CD4-positive, alpha-beta T cell (primary cell): ENCODE measurements around the gene DDX60. TPM values are rescaled to one million over a fixed set of nuclear protein-coding genes. Genes with fewer than 3 reads are reported as not detected.
"Not testable (repeated sequence)": the region's sequence is repeated elsewhere in the genome, so short reads cannot be mapped to it uniquely, and the experiment has no call there.

Source experiments
- ATAC-seq: fragments of 200-7000 bp; cut with Tn5 transposase; one replicate; pipeline ENCODE4 v1.10.0; 2022; ENCODE audit warnings: mild to moderate bottlenecking; ENCODE audit not compliant: poor library complexity
- CTCF ChIA-PET: fragments of 350-600 bp; sonication (Branson Sonifier 250); formaldehyde crosslinking; loops from one replicate; lab custom pipeline; 2021; ENCODE audit warnings: antibody characterized with exemption, inconsistent platforms; lab: Charles Lee
- POLR2A ChIA-PET: fragments of 350-600 bp; sonication (Branson Sonifier 250); formaldehyde crosslinking; loops from one replicate; lab custom pipeline; 2021; ENCODE audit warnings: antibody characterized with exemption, inconsistent platforms; lab: Charles Lee
- DNase-seq, 14 experiments: peaks; one replicate each; pipeline ENCODE4 v3.0.0-alpha.2; 2013 to 2020; ENCODE audit warnings: mixed read lengths in 2 of 14
- H3K27ac ChIP-seq, 2 donors: one replicate each; pipeline versions ENCODE4 v1.5.1 to v1.7.0; 2013; ENCODE audit warnings: low read length in 2 of 2, low read depth in 1 of 2, mild to moderate bottlenecking in 1 of 2
- H3K27me3 ChIP-seq, 2 experiments: 1 replicate in 1 of 2; 2 replicates in 1 of 2; pipeline versions ENCODE4 v1.6.1 to v1.7.0; 2013; ENCODE audit warnings: low read length in 2 of 2, control low read depth in 1 of 2, mild to moderate bottlenecking in 1 of 2, moderate library complexity in 1 of 2; ENCODE audit not compliant: insufficient read depth in 2 of 2, control insufficient read depth in 1 of 2
- H3K36me3 ChIP-seq: one replicate; pipeline ENCODE4 v1.6.1; 2013; ENCODE audit warnings: low read length, control low read depth; ENCODE audit not compliant: insufficient read depth
- H3K4me1 ChIP-seq: one replicate; pipeline ENCODE4 v1.6.1; 2013; ENCODE audit warnings: low read length, control low read depth; ENCODE audit not compliant: insufficient read depth
- H3K4me3 ChIP-seq: one replicate; pipeline ENCODE4 v1.5.1; 2013; ENCODE audit warnings: mild to moderate bottlenecking, low read length, moderate library complexity
- H3K9me3 ChIP-seq, 2 experiments: 1 replicate in 1 of 2; 2 replicates in 1 of 2; pipeline versions ENCODE4 v1.6.1 to v1.7.0; 2013; ENCODE audit warnings: low read length in 2 of 2, mild to moderate bottlenecking in 2 of 2, control low read depth in 1 of 2, moderate library complexity in 1 of 2; ENCODE audit not compliant: control insufficient read depth in 1 of 2, insufficient read depth in 1 of 2
- H3K27ac Mint-ChIP-seq: one replicate; pipeline ENCODE4 v1.8.0; 2020; ENCODE audit warnings: mixed read lengths
- H3K27me3 Mint-ChIP-seq: one replicate; pipeline ENCODE4 v1.8.0; 2021; ENCODE audit warnings: mixed read lengths
- H3K36me3 Mint-ChIP-seq: one replicate; pipeline ENCODE4 v1.8.0; 2021; ENCODE audit warnings: low read depth, mixed read lengths
- H3K4me1 Mint-ChIP-seq: one replicate; pipeline ENCODE4 v1.8.0; 2021; ENCODE audit warnings: low read depth, mixed read lengths
- H3K4me3 Mint-ChIP-seq: one replicate; pipeline ENCODE4 v1.8.0; 2020; ENCODE audit warnings: mild to moderate bottlenecking, mixed read lengths
- H3K9me3 Mint-ChIP-seq: one replicate; pipeline ENCODE4 v1.8.0; 2020; ENCODE audit warnings: mixed read lengths
- intact Hi-C, 2 experiments: fragments of 100-400 bp; cut with DNase I in 1 of 2; cut with micrococcal nuclease in 1 of 2; formaldehyde crosslinking; loops; one replicate each; pipeline versions ENCODE4 v1.15.1 to v1.9.0; 2023 to 2025; cut with DNase I, micrococcal nuclease
- total RNA-seq, 174 experiments: library from RNA in 2 of 174; stranded (reverse) in 2 of 174; gene quantifications; one replicate each; pipeline ENCODE4 v1.2.3 and lab custom pipeline; 2021 to 2026
- TF ChIP-seq, protein P1 (sequence below): fragments of 200-600 bp; IDR thresholded peaks from one replicate; pipeline ENCODE4 v1.8.0; 2022; ENCODE audit warnings: antibody characterized with exemption, mild to moderate bottlenecking

The DDX60 gene
- total RNA-seq, 2 experiments from 2014 or later = 11.9 to 12.2 TPM

DNA sequence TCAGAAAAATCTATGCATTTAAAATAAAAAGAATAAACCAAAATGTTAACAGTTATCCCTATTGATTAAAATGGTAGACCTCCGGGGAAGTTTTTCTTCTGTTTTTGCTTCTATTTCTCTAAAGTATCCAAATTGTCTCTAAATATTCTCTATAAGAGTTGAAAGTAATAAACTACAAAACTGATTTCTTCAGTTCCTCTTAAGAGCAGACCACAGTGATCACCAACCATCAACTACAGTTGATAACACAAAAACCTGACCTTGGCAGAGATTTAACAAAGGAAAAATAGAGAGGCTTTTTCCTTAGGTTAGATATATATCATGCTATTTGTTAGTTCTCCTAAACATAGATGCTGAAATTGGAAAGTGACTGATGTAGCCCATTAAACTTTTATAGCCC, 27.3 kb downstream of the DDX60 start:
- Mint-ChIP-seq H3K27me3 (no peaks in the 10 kb centered on the region), H3K9me3 (no peaks in the 10 kb centered on the region), H3K4me3 (no peak overlapping the region), H3K36me3 (peaks cover 81% of the 10 kb centered on the region), H3K27ac (no peak overlapping the region), H3K4me1 (peaks cover 5% of the 10 kb centered on the region)
- Histone ChIP-seq H3K36me3 (peaks cover 63% of the 10 kb centered on the region), H3K27me3 (no peaks in the 10 kb centered on the region), H3K4me1 (no peaks in the 10 kb centered on the region), H3K4me3 (no peak overlapping the region), H3K27ac (no peak overlapping the region), H3K9me3 (no peaks in the 10 kb centered on the region)
- POLR2A ChIA-PET = no interaction called here
- DNase-seq (no peak), ATAC-seq (no peak)
- intact Hi-C loops = no loop called here
- CTCF ChIA-PET = no interaction called here
- TF ChIP-seq, protein P1, sequence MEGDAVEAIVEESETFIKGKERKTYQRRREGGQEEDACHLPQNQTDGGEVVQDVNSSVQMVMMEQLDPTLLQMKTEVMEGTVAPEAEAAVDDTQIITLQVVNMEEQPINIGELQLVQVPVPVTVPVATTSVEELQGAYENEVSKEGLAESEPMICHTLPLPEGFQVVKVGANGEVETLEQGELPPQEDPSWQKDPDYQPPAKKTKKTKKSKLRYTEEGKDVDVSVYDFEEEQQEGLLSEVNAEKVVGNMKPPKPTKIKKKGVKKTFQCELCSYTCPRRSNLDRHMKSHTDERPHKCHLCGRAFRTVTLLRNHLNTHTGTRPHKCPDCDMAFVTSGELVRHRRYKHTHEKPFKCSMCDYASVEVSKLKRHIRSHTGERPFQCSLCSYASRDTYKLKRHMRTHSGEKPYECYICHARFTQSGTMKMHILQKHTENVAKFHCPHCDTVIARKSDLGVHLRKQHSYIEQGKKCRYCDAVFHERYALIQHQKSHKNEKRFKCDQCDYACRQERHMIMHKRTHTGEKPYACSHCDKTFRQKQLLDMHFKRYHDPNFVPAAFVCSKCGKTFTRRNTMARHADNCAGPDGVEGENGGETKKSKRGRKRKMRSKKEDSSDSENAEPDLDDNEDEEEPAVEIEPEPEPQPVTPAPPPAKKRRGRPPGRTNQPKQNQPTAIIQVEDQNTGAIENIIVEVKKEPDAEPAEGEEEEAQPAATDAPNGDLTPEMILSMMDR = no peak

DNA sequence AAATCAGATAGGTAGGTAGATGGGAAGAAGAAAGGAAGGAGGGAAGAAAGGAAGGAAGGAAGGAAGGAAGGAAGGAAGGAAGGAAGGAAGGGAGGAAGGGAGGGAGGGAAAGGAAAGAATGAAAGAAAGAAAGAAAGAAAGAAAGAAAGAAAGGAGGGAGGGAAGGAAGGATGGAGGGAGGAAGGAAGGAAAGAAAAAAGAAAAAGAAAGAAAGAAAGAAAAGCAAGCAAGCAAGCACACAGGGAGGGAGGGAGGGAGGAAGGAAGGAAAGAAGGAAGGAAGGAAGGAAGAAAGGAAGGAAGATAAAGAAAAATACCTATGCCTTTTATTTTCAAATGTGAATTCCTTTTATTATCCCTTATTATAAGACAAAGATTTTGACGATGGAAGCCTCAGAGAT, 32.7 kb downstream of the DDX60 start:
- H3K9me3 Mint-ChIP-seq, intact Hi-C loops, H3K4me1 Mint-ChIP-seq, H3K9me3 ChIP-seq, CTCF ChIA-PET, H3K4me3 Mint-ChIP-seq, DNase-seq, H3K27me3 Mint-ChIP-seq, H3K27me3 ChIP-seq, POLR2A ChIA-PET, H3K27ac Mint-ChIP-seq, H3K4me1 ChIP-seq, H3K27ac ChIP-seq, ATAC-seq, H3K4me3 ChIP-seq: not testable (repeated sequence)
- H3K36me3 Mint-ChIP-seq = peaks cover 81% of the 10 kb centered on the region
- peaks cover 56% of the 10 kb centered on the region for H3K36me3 ChIP-seq

DNA sequence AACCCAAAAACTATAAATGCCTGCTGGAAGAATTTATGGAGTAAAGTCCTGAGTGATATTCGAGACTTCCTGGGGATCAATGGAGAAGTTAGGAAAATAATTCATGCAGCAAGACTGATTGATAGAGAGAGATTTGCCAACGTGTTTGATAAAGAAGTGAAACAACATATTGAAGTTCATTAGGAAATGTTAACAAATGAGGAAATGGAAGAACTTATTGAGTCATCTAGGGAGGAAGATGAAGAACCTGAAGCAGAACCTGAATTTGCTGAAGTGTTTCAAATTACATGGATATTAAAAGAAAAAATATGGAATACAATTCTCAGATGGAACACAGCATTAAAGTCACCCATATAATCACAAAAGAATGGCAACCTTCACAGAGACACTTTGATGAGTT, 39.0 kb downstream of the DDX60 start:
- ATAC-seq (no peak), DNase-seq (no peak)
- Histone ChIP-seq H3K36me3 (peaks cover 81% of the 10 kb centered on the region), H3K9me3 (no peaks in the 10 kb centered on the region), H3K4me1 (no peaks in the 10 kb centered on the region), H3K4me3 (no peak overlapping the region), H3K27me3 (no peaks in the 10 kb centered on the region), H3K27ac (no peak overlapping the region)
- peaks cover 98% of the 10 kb centered on the region for H3K36me3 Mint-ChIP-seq
- TF ChIP-seq, protein P1 = no peak
- ChIA-PET CTCF (no interaction called here), POLR2A (no interaction called here)
- no peaks in the 10 kb centered on the region for H3K27me3 Mint-ChIP-seq
- no peak overlapping the region for H3K4me3 Mint-ChIP-seq
- H3K27ac Mint-ChIP-seq = no peak overlapping the region
- no peaks in the 10 kb centered on the region for H3K9me3 Mint-ChIP-seq
- intact Hi-C loops = no loop called here
- H3K4me1 Mint-ChIP-seq = no peaks in the 10 kb centered on the region

DNA sequence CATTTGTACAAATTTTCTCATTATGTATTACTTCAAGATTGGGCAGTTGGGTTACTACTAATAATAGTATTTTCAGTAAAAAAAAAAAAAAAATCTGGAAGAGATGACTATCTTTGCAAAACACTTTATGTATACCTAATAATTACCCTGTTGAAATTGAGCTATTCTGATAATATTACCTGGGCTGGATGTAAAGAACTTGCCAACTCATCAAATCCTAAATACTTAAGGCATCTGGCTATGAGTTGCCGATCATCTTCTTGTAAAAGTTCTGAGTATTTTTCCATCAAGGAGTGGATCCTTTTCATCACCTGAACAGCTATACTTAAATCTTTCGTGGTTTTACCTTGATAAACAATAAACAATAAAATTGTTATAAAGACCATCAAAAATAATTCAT, 42.7 kb downstream of the DDX60 start:
- Histone ChIP-seq H3K27me3 (no peaks in the 10 kb centered on the region), H3K9me3 (no peaks in the 10 kb centered on the region), H3K27ac (no peak overlapping the region), H3K4me1 (no peaks in the 10 kb centered on the region), H3K36me3 (peaks cover 90% of the 10 kb centered on the region), H3K4me3 (no peak overlapping the region)
- POLR2A ChIA-PET = no interaction called here
- Mint-ChIP-seq H3K9me3 (no peaks in the 10 kb centered on the region), H3K27me3 (no peaks in the 10 kb centered on the region), H3K36me3 (peaks cover 99% of the 10 kb centered on the region), H3K4me1 (peaks cover 13% of the 10 kb centered on the region), H3K4me3 (no peak overlapping the region), H3K27ac (no peak overlapping the region)
- no peak for ATAC-seq
- TF ChIP-seq, protein P1 = no peak
- DNase-seq = no peak
- CTCF ChIA-PET = no interaction called here
- intact Hi-C loops = no loop called here
